GM12874 (cell line): ENCODE measurements around the gene ZNF254.

Source experiments
- TF ChIP-seq, protein P1 (sequence below): IDR thresholded peaks from 2 replicates; pipeline ENCODE4 v1.5.1; 2011; ENCODE audit warnings: low read depth, mild to moderate bottlenecking, control low read depth, low read length, moderate library complexity; ENCODE audit not compliant: insufficient read depth

The ZNF254 gene

DNA sequence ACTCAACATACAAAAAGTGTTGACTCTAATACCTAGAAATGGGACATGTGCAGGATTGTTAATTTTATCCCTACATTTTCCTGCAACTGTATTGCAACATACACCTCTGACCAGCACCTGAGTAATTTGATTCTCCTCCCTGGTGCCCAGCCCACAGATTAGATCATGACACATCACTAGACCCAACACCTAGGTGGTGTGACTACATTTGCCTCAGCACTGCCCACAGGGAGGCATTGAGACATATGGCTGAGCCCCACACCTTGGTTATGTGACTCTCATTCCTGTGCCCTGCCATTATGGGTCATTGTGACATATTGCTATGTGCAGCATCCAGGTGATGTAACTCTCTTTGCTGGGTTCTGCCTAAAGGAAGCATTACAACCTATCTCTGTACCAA lies 13.2 kb upstream of the ZNF254 start:
- TF ChIP-seq, protein P1, sequence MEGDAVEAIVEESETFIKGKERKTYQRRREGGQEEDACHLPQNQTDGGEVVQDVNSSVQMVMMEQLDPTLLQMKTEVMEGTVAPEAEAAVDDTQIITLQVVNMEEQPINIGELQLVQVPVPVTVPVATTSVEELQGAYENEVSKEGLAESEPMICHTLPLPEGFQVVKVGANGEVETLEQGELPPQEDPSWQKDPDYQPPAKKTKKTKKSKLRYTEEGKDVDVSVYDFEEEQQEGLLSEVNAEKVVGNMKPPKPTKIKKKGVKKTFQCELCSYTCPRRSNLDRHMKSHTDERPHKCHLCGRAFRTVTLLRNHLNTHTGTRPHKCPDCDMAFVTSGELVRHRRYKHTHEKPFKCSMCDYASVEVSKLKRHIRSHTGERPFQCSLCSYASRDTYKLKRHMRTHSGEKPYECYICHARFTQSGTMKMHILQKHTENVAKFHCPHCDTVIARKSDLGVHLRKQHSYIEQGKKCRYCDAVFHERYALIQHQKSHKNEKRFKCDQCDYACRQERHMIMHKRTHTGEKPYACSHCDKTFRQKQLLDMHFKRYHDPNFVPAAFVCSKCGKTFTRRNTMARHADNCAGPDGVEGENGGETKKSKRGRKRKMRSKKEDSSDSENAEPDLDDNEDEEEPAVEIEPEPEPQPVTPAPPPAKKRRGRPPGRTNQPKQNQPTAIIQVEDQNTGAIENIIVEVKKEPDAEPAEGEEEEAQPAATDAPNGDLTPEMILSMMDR, result no peak

DNA sequence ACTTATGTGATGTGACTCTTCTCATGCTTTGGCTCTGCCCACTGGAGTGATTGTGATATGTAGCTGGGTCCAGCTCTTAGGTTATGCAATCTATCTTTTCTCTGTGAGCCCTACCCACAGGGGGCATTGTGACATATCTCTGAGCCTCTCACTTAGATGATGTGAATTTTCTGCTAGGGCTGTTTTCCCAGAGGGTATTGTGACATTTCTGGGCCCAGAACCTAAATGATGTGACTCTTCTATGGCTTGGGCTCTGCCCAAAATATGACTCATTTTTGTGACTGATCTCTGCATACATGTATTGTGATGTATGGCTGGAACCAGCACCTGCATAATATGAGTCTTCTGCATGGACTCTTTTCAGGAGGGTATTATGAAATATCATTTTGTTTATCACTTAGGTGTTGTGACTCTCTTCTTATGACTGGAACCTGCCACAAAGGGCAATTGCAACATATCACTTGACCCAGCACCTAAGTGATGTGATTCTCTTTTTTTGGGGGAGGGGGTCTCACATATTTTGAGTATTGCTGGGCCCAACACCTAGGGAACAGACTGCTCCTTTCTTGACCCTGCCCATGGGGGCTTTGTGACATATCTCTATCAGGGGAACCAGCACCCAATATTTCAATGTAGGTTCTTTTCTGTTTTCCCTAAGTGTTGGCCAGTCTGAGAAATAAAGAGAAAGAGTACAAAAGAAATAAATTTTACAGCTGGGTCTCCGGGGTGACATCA lies 12.1 kb upstream of the ZNF254 start:
- TF ChIP-seq, protein P1, result no peak

DNA sequence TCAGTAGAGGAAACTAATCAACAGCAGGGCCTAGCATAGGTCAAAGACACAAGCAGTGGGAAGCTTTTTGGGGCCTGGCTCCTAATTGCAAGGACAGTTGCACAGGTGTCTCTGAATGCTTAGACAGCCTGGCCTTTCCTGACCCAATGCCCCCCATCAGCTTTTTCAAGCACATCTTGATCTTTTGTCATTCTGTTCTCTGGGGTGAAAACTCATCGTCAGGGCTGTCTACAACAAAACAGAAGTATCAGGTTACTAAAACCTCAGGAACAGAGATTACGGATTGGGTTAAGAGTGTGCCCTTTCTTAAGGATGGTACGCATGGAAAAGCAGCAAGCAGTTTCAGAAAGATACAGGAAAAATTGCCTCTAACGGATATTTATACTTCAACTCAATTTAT lies 8.3 kb upstream of the ZNF254 start:
- TF ChIP-seq, protein P1, result no peak

DNA sequence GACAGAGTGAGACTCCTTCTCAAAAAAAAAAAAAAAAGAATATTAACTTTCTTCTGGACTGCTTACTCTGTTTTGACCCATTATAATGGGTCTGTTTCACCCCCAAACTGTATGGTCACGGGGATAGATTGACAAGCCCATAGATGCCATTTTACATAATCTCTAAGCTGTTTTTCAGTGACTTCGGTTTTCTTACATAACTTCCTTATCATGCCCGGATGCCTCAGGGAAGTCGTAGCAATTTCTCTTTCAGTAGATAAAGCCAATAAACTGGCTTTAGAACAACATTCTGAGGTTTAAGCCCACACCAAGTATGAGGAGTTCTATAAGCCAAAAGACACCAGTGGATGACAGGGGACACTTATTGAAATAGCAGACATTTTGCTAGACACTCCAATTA lies 5.9 kb upstream of the ZNF254 start:
- TF ChIP-seq, protein P1, result no peak

DNA sequence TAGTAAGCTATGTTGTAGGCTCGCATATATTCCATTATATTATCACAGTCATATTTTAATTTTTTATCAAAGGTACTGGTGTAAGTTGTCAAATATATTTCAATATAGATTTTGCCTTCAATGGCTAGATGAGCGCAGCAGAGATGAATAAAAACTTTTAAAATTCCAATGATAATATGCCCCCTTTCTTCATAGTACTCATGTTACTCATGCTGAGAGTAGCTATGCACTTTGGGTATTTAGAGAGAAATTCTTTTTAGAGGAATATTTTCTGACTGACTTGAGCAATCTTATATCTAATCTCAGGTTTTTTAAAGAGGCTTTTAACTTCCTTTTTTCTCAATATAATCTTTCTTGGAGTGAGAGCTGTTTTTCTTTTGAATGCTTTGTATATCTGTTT lies 11.4 kb downstream of the ZNF254 start:
- TF ChIP-seq, protein P1, result no peak

DNA sequence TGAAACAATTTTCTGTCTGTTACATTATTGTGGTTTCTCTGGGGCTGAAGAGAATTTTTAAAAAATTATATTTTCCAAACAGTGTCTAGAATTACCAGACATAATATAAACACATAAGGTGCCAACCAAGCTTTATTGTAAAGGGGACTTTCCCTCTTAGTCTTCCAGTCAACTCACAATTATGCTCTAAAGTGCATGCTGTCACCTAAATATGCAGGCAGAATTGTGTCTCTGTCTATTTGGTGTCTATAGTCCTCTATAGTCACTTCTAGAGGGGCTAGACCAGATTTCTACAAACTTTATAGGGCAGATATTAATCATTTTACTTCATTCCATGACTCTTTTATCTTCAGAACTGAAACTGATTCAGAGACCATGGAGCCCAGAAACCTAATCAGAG lies 12.8 kb downstream of the ZNF254 start:
- TF ChIP-seq, protein P1, result no peak

DNA sequence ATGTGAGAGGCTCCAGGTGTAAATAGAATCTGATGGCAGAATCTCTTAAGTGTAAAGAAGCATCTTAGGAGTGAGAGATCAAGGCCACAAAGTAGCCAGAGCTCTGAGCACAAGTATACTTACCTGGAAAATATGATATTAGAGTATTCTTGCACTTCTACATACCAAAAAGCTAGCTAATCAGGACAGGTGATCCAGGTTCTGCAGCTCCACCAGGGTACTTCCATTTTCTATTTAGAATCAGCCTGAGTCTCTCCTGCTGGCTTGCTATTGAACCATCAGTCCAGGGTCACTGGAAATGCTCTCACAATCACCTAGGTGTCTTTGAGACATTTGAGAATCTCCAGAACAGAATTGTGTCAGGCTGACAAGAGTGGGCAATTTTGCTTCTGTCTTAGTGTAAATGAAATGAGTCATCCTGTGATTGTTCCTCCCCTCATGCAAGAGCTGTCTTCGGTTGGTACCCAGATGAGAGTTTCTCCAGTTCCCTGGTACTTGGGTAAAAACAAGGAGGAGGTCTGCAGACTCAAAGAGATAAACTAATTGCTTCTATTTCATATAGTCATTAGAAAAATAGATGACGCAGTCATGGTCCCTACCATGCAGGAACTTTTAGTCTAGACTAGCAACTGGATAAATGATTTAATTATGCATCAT lies 14.6 kb downstream of the ZNF254 start:
- TF ChIP-seq, protein P1, result no peak
